DMS 273 (cell line): ENCODE measurements around the gene SPATA33.

Experiments used
- DNase-seq: peaks from one replicate; lab custom pipeline; 2025; ENCODE audit not compliant: unreplicated experiment; lab: John Stamatoyannopoulos, UW

SPATA33 gene

GRCh38 chr16:89706518-89707260 lies 49.1 kb downstream of the SPATA33 start:
- no peak for DNase-seq

- DNase-seq: no peak
Observed at GRCh38 chr16:89707695-89708094, 50.1 kb downstream of the SPATA33 start.

- no peak for DNase-seq
Observed at GRCh38 chr16:89708481-89708931, 50.9 kb downstream of the SPATA33 start.

- DNase-seq: no peak
Observed at GRCh38 chr16:89709166-89709565, 51.5 kb downstream of the SPATA33 start.

GRCh38 chr16:89709716-89710432 lies 52.2 kb downstream of the SPATA33 start:
- no peak for DNase-seq

GRCh38 chr16:89710709-89711564 lies 53.3 kb downstream of the SPATA33 start:
- no peak for DNase-seq

GRCh38 chr16:89711601-89712273 lies 54.1 kb downstream of the SPATA33 start:
- DNase-seq: peak; percentile 88

GRCh38 chr16:89712274-89712781 lies 54.7 kb downstream of the SPATA33 start:
- DNase-seq: peak; percentile 81

- DNase-seq: no peak
Observed at GRCh38 chr16:89716493-89716892, 58.9 kb downstream of the SPATA33 start.

GRCh38 chr16:89716916-89717687 lies 59.5 kb downstream of the SPATA33 start:
- DNase-seq: no peak

GRCh38 chr16:89717688-89718505 lies 60.3 kb downstream of the SPATA33 start:
- DNase-seq: no peak
